Neural crest cell (in vitro differentiated cells): ENCODE results near the gene SCD5. TPM values are rescaled to one million over a fixed set of nuclear protein-coding genes. Genes with fewer than 3 reads are reported as not detected.

Experiments
- DNase-seq: peaks from one replicate; pipeline ENCODE4 v3.0.0; 2021; ENCODE audit warnings: low read depth, mixed read lengths, low spot score
- H3K27ac Mint-ChIP-seq: one replicate; pipeline ENCODE4 v1.8.0; 2021; ENCODE audit warnings: mild to moderate bottlenecking, mixed read lengths; ENCODE audit not compliant: unreplicated experiment
- H3K27me3 Mint-ChIP-seq: 2 replicates; pipeline ENCODE4 v1.8.0; 2021; ENCODE audit warnings: low read depth, mild to moderate bottlenecking, mixed read lengths
- H3K36me3 Mint-ChIP-seq: 2 replicates; pipeline ENCODE4 v1.8.0; 2021; ENCODE audit warnings: low read depth, mild to moderate bottlenecking, mixed read lengths
- H3K4me1 Mint-ChIP-seq: 2 replicates; pipeline ENCODE4 v1.8.0; 2021; ENCODE audit warnings: mixed read lengths
- H3K4me3 Mint-ChIP-seq: one replicate; pipeline ENCODE4 v1.8.0; 2021; ENCODE audit warnings: mild to moderate bottlenecking, mixed read lengths
- H3K9me3 Mint-ChIP-seq: 2 replicates; pipeline ENCODE4 v1.8.0; 2021; ENCODE audit warnings: mixed read lengths
- total RNA-seq: library from RNA; stranded (reverse); gene quantifications from 2 replicates; pipeline ENCODE4 v1.2.1, GENCODE V29; 2021
- TF ChIP-seq, protein P1 (sequence below): fragments of 200-600 bp; sonication (generic); conservative IDR thresholded peaks from 2 replicates; pipeline ENCODE4 v1.5.0; 2021; ENCODE audit warnings: antibody characterized with exemption, mild to moderate bottlenecking

The SCD5 gene
- total RNA-seq, 1 donor from 2014 or later = 40.7 TPM

DNA sequence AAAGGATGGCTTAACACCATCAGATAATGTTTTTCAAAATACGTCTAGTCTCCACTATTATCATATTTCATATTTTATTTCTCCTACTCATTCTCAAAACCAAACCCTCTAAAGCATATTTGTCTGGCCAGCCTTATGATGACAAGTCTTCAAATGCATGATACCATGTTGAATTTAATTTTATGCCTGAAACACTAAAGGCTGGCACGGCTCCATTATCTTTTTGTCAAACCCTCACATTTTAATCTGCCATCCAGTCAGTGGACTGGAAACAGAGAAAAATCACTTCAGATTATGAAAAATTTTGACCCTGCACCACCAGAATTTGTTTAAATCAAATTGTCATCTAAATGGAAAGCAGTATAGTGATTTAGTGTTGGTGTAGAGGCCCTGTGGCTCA lies 42.9 kb downstream of the SCD5 start:
- no peak for DNase-seq
- Mint-ChIP-seq H3K27me3 (no peaks in the 10 kb centered on the region), H3K4me1 (peaks cover 52% of the 10 kb centered on the region), H3K27ac (no peak overlapping the region), H3K36me3 (no peaks in the 10 kb centered on the region), H3K4me3 (no peak overlapping the region), H3K9me3 (no peaks in the 10 kb centered on the region)
- TF ChIP-seq, protein P1, sequence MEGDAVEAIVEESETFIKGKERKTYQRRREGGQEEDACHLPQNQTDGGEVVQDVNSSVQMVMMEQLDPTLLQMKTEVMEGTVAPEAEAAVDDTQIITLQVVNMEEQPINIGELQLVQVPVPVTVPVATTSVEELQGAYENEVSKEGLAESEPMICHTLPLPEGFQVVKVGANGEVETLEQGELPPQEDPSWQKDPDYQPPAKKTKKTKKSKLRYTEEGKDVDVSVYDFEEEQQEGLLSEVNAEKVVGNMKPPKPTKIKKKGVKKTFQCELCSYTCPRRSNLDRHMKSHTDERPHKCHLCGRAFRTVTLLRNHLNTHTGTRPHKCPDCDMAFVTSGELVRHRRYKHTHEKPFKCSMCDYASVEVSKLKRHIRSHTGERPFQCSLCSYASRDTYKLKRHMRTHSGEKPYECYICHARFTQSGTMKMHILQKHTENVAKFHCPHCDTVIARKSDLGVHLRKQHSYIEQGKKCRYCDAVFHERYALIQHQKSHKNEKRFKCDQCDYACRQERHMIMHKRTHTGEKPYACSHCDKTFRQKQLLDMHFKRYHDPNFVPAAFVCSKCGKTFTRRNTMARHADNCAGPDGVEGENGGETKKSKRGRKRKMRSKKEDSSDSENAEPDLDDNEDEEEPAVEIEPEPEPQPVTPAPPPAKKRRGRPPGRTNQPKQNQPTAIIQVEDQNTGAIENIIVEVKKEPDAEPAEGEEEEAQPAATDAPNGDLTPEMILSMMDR = no peak

DNA sequence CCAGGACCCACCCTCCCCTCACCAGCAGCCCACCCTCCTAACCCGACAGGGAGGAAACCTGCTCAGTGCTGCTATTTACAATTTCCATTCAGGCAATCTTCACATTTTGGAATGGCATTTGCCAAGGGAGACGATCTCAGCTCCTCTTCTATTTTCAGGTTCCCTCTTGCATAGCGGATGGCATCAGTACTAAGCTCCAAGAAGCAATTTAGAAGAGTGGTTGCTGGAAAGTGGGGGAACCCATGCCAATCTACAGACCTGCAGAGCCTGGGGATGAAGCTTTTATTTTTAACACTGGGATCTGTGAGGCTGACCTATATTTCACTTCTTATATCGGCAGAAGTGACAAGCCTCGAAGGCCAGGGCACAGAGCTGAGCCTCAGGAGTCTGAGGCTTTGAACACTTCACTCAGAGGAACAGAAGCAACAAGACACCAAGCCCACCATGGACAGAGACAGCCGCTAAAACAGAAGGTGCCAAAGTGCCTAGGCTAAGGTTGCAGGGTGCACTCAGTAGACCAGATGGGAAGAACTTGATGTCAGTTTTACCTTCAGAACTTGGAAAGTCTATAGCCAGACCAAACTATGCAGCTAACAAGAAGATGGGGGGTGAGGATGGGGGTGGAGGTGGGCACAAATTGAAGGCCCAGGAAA lies 44.0 kb downstream of the SCD5 start:
- Mint-ChIP-seq H3K27me3 (no peaks in the 10 kb centered on the region), H3K4me3 (no peak overlapping the region), H3K27ac (no peak overlapping the region), H3K9me3 (no peaks in the 10 kb centered on the region), H3K36me3 (no peaks in the 10 kb centered on the region), H3K4me1 (peaks cover 42% of the 10 kb centered on the region)
- no peak for DNase-seq
- TF ChIP-seq, protein P1 = no peak

DNA sequence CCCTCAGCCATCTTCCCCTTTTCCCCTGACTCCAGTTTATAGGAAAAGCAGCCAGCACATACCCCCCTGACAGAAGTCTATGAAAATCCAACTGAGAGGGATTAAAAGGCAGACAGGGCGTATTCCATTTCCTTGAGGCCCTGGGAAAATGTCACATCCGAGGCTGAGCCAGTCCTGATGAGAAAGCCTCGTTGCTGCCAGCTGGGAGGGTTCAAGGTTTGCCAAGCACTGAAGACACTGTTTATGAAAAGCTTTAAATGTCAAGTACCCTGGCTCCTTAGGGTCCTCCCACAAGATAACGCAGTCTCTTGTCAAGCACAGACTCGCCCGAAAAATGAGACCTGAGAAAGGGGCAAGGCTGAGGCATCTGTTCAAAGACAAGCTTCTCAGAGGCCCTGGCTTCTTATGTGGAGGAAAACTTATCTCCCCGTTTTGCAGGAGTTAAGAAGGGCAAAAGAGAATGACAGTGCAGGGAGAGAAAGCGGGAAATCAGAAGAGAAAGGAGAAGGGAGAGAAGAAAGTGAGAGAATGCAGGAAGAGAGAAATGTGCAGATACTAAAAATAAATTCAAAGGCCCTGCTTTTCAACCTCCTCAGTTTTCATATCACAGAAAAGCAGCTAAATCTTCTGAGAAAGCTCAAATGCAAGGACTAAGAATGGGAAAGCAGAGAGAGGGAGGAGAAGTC lies 44.7 kb downstream of the SCD5 start:
- H3K27ac Mint-ChIP-seq = peak overlapping the region; percentile 21

DNA sequence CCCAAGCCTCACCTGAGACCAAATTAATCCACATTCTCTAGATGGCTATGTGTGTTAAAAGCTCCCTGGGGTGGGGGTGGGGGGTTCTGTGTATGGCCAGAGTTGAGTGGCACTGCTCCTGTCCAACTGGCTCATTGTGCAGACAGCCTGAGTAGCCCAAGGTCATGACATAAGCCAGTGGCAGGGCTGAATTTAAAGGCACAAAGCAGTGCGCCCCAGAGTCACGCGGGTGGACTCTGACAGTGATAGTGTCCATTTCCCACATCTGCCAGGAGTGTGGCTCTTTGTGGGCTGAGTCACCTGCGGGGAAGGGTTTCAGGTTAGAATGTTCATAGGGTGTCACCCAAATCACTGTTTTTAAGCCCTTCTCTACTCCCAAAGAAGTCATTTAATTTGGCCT lies 45.4 kb downstream of the SCD5 start:
- Mint-ChIP-seq H3K9me3 (no peaks in the 10 kb centered on the region), H3K36me3 (no peaks in the 10 kb centered on the region), H3K27me3 (no peaks in the 10 kb centered on the region), H3K4me1 (peaks cover 37% of the 10 kb centered on the region), H3K4me3 (no peak overlapping the region), H3K27ac (no peak overlapping the region)
- DNase-seq = no peak
- TF ChIP-seq, protein P1 = no peak

More for the DNA sequence above, 44.7 kb downstream of the SCD5 start:
- Mint-ChIP-seq H3K4me3 (no peak overlapping the region), H3K9me3 (no peaks in the 10 kb centered on the region), H3K4me1 (peaks cover 35% of the 10 kb centered on the region), H3K27me3 (no peaks in the 10 kb centered on the region), H3K36me3 (no peaks in the 10 kb centered on the region)
- TF ChIP-seq, protein P1 = no peak
- no peak for DNase-seq

DNA sequence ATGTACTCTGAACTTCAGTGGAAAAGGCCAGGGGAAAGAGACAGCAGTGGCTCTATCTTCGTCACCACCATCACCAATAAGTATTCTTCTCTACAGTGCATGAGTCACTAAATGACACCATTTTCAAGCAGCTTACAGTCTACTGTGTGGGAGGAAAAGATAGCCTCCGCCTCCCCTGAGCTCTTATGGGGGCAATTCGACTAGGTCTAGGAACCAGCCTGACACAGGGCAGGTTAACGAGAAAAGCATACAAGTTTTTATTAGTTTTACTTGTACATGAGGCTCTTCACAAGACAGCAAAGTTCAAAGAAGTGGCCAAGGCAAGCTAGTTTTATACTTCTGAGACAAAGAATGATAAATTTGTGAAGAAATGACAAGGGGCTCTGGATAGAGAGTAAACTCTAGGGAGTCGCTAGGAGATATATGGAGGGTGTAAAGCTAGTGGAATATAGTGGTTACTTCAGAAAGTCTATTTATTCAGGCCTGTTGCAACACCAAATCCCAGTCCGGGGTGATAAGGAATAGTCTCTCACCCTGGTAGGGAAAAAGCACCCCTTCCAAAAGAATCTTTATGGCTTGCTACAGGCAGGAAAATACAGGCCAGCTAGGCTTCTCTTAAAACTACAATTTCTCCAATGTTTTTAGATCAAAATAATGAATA lies 49.7 kb downstream of the SCD5 start:
- peaks cover 45% of the 10 kb centered on the region for H3K4me1 Mint-ChIP-seq
- H3K27me3 Mint-ChIP-seq = no peaks in the 10 kb centered on the region
- H3K9me3 Mint-ChIP-seq = no peaks in the 10 kb centered on the region
- no peaks in the 10 kb centered on the region for H3K36me3 Mint-ChIP-seq
- H3K4me3 Mint-ChIP-seq = no peak overlapping the region
- H3K27ac Mint-ChIP-seq = no peak overlapping the region
- TF ChIP-seq, protein P1 = no peak
- no peak for DNase-seq
